Measurements from ENCODE around the gene ARFGAP3. TPM values are rescaled to one million over a fixed set of nuclear protein-coding genes. Genes with fewer than 3 reads are reported as not detected.

The ARFGAP3 gene
- polyA plus RNA-seq, 1 experiment = 69.4 TPM

GRCh38 chr22:42869888-42870480, 12.9 kb upstream of the ARFGAP3 start:
- TF ChIP-seq, protein P1, sequence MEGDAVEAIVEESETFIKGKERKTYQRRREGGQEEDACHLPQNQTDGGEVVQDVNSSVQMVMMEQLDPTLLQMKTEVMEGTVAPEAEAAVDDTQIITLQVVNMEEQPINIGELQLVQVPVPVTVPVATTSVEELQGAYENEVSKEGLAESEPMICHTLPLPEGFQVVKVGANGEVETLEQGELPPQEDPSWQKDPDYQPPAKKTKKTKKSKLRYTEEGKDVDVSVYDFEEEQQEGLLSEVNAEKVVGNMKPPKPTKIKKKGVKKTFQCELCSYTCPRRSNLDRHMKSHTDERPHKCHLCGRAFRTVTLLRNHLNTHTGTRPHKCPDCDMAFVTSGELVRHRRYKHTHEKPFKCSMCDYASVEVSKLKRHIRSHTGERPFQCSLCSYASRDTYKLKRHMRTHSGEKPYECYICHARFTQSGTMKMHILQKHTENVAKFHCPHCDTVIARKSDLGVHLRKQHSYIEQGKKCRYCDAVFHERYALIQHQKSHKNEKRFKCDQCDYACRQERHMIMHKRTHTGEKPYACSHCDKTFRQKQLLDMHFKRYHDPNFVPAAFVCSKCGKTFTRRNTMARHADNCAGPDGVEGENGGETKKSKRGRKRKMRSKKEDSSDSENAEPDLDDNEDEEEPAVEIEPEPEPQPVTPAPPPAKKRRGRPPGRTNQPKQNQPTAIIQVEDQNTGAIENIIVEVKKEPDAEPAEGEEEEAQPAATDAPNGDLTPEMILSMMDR (IDR thresholded peaks at IDR 0.05; ENCODE audit: low read depth, low read length) = no peak
- DNase-seq (ENCODE audit: low read depth, low spot score) = no peak
- ChIA-PET CTCF (interaction anchor here (0.8 kb wide), 1 partner anchor 220 kb away, joined by 3 read pairs; no protein-coding TSS in a partner anchor), POLR2A (no interaction called here)
- no peaks in the 10 kb centered on the region for H3K27me3 ChIP-seq (ENCODE audit: control insufficient read depth, insufficient read depth, low read length)
- no peaks in the 10 kb centered on the region; the same call in 1 of the 2 replicates for H3K9me3 ChIP-seq (ENCODE audit: control insufficient read depth, insufficient read depth, low read length)
- H3K27ac ChIP-seq (ENCODE audit: low read depth, low read length) = no peak overlapping the region
- no peak overlapping the region for H3K4me3 ChIP-seq (ENCODE audit: low read depth, low read length)

DNA sequence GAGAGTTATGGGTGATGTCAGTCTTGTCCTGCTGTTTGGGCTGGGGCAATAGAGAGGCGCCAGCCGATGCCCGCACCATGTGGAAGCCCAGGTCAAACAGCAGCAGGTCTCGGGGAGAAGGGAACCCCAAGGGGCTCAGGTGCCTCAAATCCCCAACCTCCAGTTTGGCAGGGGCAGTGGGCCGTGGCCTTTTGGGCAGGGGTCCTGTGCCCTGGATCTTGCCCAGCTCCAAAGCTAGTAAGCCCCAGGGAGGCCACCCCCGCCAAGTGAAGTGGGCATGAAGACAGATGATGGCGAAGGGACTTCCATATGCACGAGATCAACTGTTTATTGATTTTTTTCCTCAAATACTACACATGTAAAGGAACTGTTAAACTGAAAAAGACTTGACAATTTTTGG, 12.4 kb upstream of the ARFGAP3 start:
- no peak for DNase-seq (ENCODE audit: low read depth, low spot score)
- ChIA-PET POLR2A (no interaction called here), CTCF (interaction anchor here (0.8 kb wide), 1 partner anchor 221 kb away, joined by 3 read pairs; no protein-coding TSS in a partner anchor)
- TF ChIP-seq, protein P1 (IDR thresholded peaks at IDR 0.05; ENCODE audit: low read depth, low read length) = no peak
- Histone ChIP-seq H3K4me3 (ENCODE audit: low read depth, low read length) (no peak overlapping the region), H3K27ac (ENCODE audit: low read depth, low read length) (no peak overlapping the region), H3K9me3 (ENCODE audit: control insufficient read depth, insufficient read depth, low read length) (no peaks in the 10 kb centered on the region; the same call in 1 of the 2 replicates), H3K27me3 (ENCODE audit: control insufficient read depth, insufficient read depth, low read length) (no peaks in the 10 kb centered on the region)

DNA sequence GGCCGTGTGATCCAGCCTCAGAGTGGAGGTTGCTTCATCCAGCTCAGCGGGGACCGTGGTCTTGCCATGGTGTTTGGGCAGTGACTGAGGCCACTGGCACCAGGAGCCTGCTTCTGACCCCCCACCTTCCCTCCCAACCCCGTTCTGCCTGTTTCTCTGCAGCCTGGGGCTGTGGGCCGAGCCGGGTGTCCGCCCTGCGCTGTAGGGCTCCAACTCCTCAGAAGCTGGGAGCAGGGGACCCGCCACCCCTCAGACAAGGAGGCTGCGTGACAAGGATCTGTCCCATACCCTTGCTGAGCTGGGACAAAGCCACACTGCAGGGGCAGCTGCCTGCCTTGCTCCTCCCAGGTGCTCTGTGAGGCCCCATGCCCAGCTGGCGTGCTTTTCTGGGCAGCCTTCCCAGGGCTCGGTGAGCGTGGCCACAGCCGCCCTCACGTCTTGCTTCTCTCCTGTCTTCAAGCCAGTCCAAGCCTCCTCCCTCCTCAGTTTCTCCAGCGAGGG, 11.7 kb upstream of the ARFGAP3 start:
- CTCF ChIA-PET = no interaction called here
- Histone ChIP-seq H3K9me3 (ENCODE audit: control insufficient read depth, insufficient read depth, low read length) (no peaks in the 10 kb centered on the region; the same call in 1 of the 2 replicates), H3K27me3 (ENCODE audit: control insufficient read depth, insufficient read depth, low read length) (no peaks in the 10 kb centered on the region), H3K4me3 (ENCODE audit: low read depth, low read length) (no peak overlapping the region), H3K27ac (ENCODE audit: low read depth, low read length) (no peak overlapping the region)
- TF ChIP-seq, protein P1 (IDR thresholded peaks at IDR 0.05; ENCODE audit: low read depth, low read length) = no peak
- DNase-seq (ENCODE audit: low read depth, low spot score) = no peak
- POLR2A ChIA-PET = no interaction called here

DNA sequence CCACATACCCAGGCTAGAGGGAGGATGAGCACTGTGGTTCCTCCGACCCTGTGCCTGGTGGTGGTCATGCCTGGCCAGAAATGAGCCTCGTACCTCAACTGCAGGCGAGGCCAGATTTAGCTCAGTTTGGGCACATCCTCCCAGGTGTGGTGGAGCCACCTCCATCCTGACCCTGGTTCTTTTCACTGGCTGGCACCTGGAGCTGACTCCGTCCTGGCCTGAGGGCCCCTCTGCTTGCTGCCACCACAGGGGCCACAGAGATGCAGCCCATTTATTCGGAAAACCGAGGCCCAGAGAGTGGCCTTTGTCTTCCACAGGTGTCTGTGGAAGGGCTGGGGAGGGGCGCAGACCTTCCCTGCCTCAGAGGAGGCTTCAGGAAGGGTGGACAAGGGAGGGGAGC, 9.0 kb upstream of the ARFGAP3 start:
- ChIA-PET POLR2A (no interaction called here), CTCF (no interaction called here)
- Histone ChIP-seq H3K27me3 (ENCODE audit: control insufficient read depth, insufficient read depth, low read length) (no peaks in the 10 kb centered on the region), H3K9me3 (ENCODE audit: control insufficient read depth, insufficient read depth, low read length) (no peaks in the 10 kb centered on the region; the same call in 1 of the 2 replicates), H3K27ac (ENCODE audit: low read depth, low read length) (no peak overlapping the region), H3K4me3 (ENCODE audit: low read depth, low read length) (no peak overlapping the region)
- TF ChIP-seq, protein P1 (IDR thresholded peaks at IDR 0.05; ENCODE audit: low read depth, low read length) = no peak
- no peak for DNase-seq (ENCODE audit: low read depth, low spot score)

- Histone ChIP-seq H3K27ac (ENCODE audit: low read depth, low read length) (no peak overlapping the region), H3K9me3 (ENCODE audit: control insufficient read depth, insufficient read depth, low read length) (no peaks in the 10 kb centered on the region; the same call in 1 of the 2 replicates), H3K27me3 (ENCODE audit: control insufficient read depth, insufficient read depth, low read length) (no peaks in the 10 kb centered on the region), H3K4me3 (ENCODE audit: low read depth, low read length) (no peak overlapping the region)
- ChIA-PET CTCF (no interaction called here), POLR2A (no interaction called here)
- TF ChIP-seq, protein P1 (IDR thresholded peaks at IDR 0.05; ENCODE audit: low read depth, low read length) = no peak
- DNase-seq (ENCODE audit: low read depth, low spot score) = no peak
Observed at GRCh38 chr22:42865536-42865935, 8.5 kb upstream of the ARFGAP3 start.
